Measurements from ENCODE around the gene TRAPPC2.
"Not testable (repeated sequence)": the region's sequence is repeated elsewhere in the genome, so short reads cannot be mapped to it uniquely, and the experiment has no call there.

The TRAPPC2 gene

GRCh38 chrX:13684361-13684760, 50.1 kb downstream of the TRAPPC2 start:
- no peak for TF ChIP-seq CTCF (IDR thresholded peaks at IDR 0.05)
- no peak overlapping the region for H3K9ac ChIP-seq
- H2AFZ ChIP-seq, result no peak overlapping the region
- H3K27me3 ChIP-seq (ENCODE audit: control insufficient read depth, insufficient read depth, low read length), result no peaks in the 10 kb centered on the region
- H3K27ac ChIP-seq, result no peak overlapping the region
- H3K4me3 ChIP-seq (ENCODE audit: low read depth, low read length), result no peak overlapping the region
- H3K36me3 ChIP-seq (ENCODE audit: control insufficient read depth, insufficient read depth, low read length), result no peaks in the 10 kb centered on the region
- no peaks in the 10 kb centered on the region for H3K9me3 ChIP-seq (ENCODE audit: control insufficient read depth, low read length)
- H3K79me2 ChIP-seq, result no peaks in the 10 kb centered on the region
- H3K4me2 ChIP-seq (ENCODE audit: low read length), result no peak overlapping the region
- H3K4me1 ChIP-seq, result no peaks in the 10 kb centered on the region

GRCh38 chrX:13681595-13681994, 52.8 kb downstream of the TRAPPC2 start:
- TF ChIP-seq CTCF (IDR thresholded peaks at IDR 0.05), result no peak
- no peaks in the 10 kb centered on the region for H3K27me3 ChIP-seq (ENCODE audit: control insufficient read depth, insufficient read depth, low read length)

GRCh38 chrX:13679700-13680099, 54.7 kb downstream of the TRAPPC2 start:
- not testable (repeated sequence) for H3K9me3 ChIP-seq (ENCODE audit: control insufficient read depth, low read length); H2AFZ ChIP-seq; H3K79me2 ChIP-seq

More at GRCh38 chrX:13681595-13681994, 52.8 kb downstream of the TRAPPC2 start:
- Histone ChIP-seq H3K4me1 (no peaks in the 10 kb centered on the region), H3K9me3 (ENCODE audit: control insufficient read depth, low read length) (no peaks in the 10 kb centered on the region), H3K79me2 (no peaks in the 10 kb centered on the region), H3K4me3 (ENCODE audit: low read depth, low read length) (no peak overlapping the region), H3K4me2 (ENCODE audit: low read length) (no peak overlapping the region), H2AFZ (no peak overlapping the region), H3K9ac (no peak overlapping the region), H3K27ac (no peak overlapping the region), H3K36me3 (ENCODE audit: control insufficient read depth, insufficient read depth, low read length) (no peaks in the 10 kb centered on the region)

GRCh38 chrX:13676885-13677284, 57.5 kb downstream of the TRAPPC2 start:
- Histone ChIP-seq H3K27me3 (ENCODE audit: control insufficient read depth, insufficient read depth, low read length) (no peaks in the 10 kb centered on the region), H3K36me3 (ENCODE audit: control insufficient read depth, insufficient read depth, low read length) (no peaks in the 10 kb centered on the region), H3K4me3 (ENCODE audit: low read depth, low read length) (no peak overlapping the region), H3K4me2 (ENCODE audit: low read length) (no peak overlapping the region), H2AFZ (no peak overlapping the region), H3K4me1 (no peaks in the 10 kb centered on the region), H3K9ac (no peak overlapping the region), H3K9me3 (ENCODE audit: control insufficient read depth, low read length) (no peaks in the 10 kb centered on the region), H3K79me2 (no peaks in the 10 kb centered on the region), H3K27ac (no peak overlapping the region)
- no peak for TF ChIP-seq CTCF (IDR thresholded peaks at IDR 0.05)

More at GRCh38 chrX:13679700-13680099, 54.7 kb downstream of the TRAPPC2 start:
- H3K9ac ChIP-seq; H3K4me2 ChIP-seq (ENCODE audit: low read length); H3K27me3 ChIP-seq (ENCODE audit: control insufficient read depth, insufficient read depth, low read length); H3K4me3 ChIP-seq (ENCODE audit: low read depth, low read length); H3K36me3 ChIP-seq (ENCODE audit: control insufficient read depth, insufficient read depth, low read length); H3K27ac ChIP-seq; H3K4me1 ChIP-seq: not testable (repeated sequence)

GRCh38 chrX:13673016-13673415, 61.4 kb downstream of the TRAPPC2 start:
- no peaks in the 10 kb centered on the region for H3K27me3 ChIP-seq (ENCODE audit: control insufficient read depth, insufficient read depth, low read length)

More at GRCh38 chrX:13673016-13673415, 61.4 kb downstream of the TRAPPC2 start:
- no peaks in the 10 kb centered on the region for H3K79me2 ChIP-seq
- no peak overlapping the region for H3K27ac ChIP-seq
- no peak for TF ChIP-seq CTCF (IDR thresholded peaks at IDR 0.05)
- no peaks in the 10 kb centered on the region for H3K4me1 ChIP-seq
- H3K4me3 ChIP-seq (ENCODE audit: low read depth, low read length), result no peak overlapping the region
- H3K4me2 ChIP-seq (ENCODE audit: low read length), result no peak overlapping the region
- no peak overlapping the region for H2AFZ ChIP-seq
- no peaks in the 10 kb centered on the region for H3K9me3 ChIP-seq (ENCODE audit: control insufficient read depth, low read length)
- no peak overlapping the region for H3K9ac ChIP-seq
- H3K36me3 ChIP-seq (ENCODE audit: control insufficient read depth, insufficient read depth, low read length), result no peaks in the 10 kb centered on the region

Measured in parathyroid adenoma (tissue), 2 donors.